Measurements from ENCODE around the gene TJAP1.

The TJAP1 gene

GRCh38 chr6:43477235-43478007 lies at the start of gene TJAP1:
Gene TJAP1 (plus strand): TSS chr6:43477570. CDS start chr6:43499002, 21,432 bp downstream.
- DNase-seq: peak; percentile 94

- no peak for DNase-seq
Measured at GRCh38 chr6:43428112-43428570, 49.2 kb upstream of the TJAP1 start.

DNA sequence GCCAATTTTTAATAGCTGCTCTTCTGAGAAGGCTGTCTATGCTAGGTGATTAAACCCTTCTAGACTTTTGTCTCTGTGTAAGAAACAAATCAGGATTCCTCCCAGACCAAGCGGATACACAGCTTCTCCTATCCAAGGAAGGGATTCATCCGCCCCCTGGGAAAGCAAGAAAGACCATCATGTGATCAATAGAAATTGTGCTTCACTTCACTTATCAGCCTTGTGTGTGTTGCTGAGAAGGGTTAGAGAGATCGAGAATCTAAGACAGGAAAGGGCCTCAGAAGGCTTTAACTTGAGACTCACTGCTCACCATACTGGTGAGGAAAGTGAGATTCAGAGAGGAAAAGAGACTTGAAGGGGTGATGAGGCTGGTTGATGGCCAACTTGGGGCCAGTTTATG lies 48.5 kb upstream of the TJAP1 start:
- no peak for DNase-seq

GRCh38 chr6:43432009-43432945 lies 45.1 kb upstream of the TJAP1 start:
- DNase-seq: no peak

GRCh38 chr6:43433148-43433547 lies 44.2 kb upstream of the TJAP1 start:
- DNase-seq: no peak

- no peak for DNase-seq
Measured at GRCh38 chr6:43434001-43434840, 43.1 kb upstream of the TJAP1 start.

GRCh38 chr6:43434943-43435342 lies 42.4 kb upstream of the TJAP1 start:
- DNase-seq: no peak

DNA sequence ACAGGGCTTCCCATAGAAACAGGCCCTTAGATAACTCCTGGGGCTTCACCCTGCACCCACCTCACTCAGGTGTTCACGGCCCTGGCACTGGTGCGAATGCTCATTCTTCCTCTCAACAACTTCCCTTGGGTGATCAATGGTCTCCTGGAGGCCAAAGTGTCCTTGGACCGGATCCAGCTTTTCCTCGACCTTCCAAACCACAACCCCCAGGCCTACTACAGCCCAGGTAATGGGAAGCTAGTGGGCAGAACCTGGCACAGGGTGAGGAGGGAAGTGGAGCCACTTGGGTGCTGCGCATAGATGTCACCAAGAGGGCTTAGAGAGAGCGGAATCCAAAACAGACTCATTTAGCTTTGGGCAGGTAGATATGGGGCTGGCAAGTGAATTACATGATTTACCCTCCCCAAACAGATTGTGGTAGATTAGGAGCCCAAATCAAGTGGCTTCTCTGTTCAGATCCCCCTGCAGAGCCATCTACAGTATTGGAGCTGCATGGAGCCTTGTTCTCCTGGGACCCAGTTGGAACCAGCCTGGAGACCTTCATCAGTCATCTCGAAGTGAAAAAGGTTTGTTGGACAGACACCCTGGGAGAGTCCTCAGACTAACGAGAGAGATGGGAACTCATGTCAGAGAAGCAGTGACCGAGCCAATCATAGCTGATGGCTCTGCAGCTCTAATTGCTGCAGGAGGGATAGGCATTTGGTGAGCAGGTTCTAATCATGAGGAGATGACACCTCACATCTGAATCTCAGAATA lies 41.5 kb upstream of the TJAP1 start:
- DNase-seq: no peak

DNA sequence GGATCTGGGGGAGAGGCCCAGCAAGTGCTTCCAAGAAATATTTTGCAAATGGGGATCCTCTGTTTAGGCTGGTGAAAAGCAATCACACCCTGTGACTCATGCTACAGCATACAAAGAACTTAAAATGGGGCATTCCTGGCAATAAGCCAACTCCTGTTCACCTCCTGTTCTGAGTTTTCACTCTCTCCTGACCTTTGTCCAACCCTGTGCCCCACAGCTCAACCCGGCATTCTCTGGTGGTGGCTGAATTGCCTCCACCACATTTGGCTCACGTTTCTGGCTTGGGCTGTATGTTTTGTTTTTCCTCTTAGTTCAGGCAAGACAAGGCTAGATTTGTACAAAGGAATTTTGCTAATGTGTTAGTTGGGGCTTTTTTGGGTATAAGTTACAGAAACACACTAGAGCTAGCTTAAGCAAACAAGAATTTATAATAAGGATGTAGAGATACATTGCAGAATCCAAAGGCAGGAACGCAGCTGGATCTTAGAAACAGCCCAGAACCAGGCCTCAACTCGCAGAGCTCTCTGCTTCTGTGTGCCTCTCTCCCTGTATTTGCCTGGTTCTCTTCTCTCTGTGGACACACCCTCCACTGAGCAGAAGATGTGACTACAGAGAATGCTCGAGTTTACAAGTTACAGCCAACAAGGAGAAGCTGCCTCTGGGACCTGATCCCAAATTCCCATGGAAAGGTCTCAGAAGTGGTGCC lies 40.6 kb upstream of the TJAP1 start:
- no peak for DNase-seq

GRCh38 chr6:43437700-43438099 lies 39.7 kb upstream of the TJAP1 start:
- no peak for DNase-seq

DNA sequence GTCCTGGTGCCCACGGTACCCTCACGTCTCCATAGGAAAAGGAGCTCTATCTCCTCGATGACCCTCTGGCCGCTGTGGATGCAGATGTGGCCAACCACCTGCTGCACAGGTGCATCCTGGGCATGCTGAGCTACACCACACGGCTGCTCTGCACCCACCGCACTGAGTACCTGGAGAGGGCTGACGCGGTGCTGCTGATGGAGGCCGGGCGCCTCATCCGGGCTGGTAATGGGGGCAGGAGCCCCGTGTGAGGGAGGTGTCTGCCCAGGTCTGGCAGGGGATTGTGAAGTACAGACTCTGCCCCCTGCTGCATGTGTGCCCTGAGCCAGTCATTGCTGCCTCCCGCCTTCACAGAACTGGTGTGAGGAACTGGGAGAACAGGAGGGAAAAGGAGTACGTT lies 34.4 kb upstream of the TJAP1 start:
- no peak for DNase-seq

- DNase-seq: no peak
Measured at GRCh38 chr6:43444036-43444435, 33.3 kb upstream of the TJAP1 start.

DNA sequence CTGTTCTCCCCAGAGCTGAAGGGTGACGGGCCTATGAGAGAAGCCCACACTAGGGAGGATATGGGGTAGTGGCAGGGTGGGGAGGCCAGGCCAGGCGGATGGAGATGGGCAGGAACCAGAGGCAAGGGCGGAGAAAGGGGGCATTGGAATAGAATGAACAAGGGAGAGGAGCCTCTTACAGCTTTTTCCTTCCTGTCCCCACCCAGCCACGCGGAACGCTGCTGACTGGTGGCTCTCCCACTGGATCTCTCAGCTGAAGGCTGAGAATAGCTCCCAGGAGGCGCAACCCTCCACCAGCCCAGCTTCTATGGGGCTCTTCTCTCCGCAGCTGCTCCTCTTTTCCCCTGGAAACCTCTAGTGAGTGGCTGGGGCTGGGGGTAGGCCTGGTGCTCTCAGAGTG lies 32.8 kb upstream of the TJAP1 start:
- DNase-seq: no peak

- no peak for DNase-seq
Measured at GRCh38 chr6:43445576-43445975, 31.8 kb upstream of the TJAP1 start.

DNA sequence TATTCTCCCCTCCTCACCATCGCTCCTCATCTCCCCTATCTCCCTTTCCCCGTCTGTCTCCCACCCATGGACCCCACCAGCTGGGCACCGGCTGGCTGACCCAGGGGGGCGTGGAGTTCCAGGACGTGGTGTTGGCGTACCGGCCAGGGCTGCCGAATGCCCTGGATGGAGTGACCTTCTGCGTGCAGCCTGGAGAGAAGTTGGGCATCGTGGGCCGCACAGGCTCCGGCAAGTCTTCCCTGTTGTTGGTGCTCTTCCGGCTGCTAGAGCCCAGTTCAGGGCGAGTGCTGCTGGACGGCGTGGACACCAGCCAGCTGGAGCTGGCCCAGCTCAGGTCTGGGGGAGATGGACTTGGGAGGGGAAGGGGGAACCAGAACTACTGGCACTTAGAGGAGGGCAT lies 29.8 kb upstream of the TJAP1 start:
- DNase-seq: no peak

- DNase-seq: no peak
Measured at GRCh38 chr6:43448916-43449315, 28.5 kb upstream of the TJAP1 start.

GRCh38 chr6:43450699-43451131 lies 26.7 kb upstream of the TJAP1 start:
- no peak for DNase-seq

- no peak for DNase-seq
Measured at GRCh38 chr6:43451348-43451747, 26.0 kb upstream of the TJAP1 start.

DNA sequence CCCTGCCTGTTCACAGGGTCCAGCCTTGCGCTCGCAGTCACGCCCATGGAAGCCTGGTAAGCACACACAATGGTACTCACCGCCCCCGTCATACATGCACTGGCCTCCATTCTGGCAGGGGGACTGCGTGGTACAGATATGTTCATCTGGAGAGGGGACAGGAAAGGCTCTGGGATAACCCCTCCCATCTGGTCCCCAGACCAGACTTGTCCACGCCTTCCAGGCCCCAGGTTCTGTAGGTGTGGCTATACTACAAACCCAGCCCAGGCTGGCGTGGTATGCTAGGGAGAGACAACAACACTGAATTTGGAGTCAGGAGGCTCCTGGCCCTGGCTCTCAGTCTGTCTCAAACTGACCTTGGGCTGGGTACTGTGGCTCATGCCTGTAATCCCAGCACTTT lies 25.4 kb upstream of the TJAP1 start:
- no peak for DNase-seq

DNA sequence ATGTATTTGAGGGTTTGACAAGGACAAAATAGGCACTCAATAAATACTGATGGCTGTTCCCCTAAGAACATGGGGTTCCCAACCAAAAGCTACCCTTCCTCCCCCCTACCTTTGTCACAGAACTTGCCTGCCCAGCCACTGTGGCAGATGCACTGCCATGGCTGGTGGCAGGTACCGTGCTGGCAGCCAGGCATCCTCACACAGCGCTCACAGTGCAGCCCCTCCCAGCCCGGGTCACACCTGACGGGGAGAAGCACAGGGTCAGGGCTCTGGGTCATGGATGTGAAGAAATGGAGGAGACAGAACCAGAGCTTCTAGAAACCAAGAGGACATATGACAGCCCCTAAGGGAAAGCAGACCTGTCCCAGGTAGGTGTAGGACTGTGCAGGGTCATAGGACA lies 24.5 kb upstream of the TJAP1 start:
- DNase-seq: no peak

- no peak for DNase-seq
Measured at GRCh38 chr6:43453831-43454230, 23.5 kb upstream of the TJAP1 start.

DNA sequence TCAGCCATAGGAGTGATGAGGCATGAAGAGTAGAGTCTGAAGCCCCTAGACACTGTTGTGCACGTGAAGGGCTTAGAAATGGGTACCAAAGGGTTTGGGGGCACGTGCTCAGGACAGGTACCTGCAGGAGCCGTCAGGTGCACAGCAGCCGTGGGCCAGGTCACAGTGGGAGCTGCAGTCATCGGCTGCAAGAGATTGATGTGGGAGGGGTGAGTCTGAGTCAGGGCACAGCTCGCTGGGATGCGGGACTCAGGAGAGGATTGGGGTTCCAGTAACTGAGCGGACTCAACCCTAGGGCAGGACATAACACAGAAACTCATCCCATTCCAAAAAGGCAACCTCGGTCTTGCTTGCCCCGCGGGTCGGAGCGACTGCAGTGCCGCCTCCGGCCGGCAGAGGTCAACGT lies 23.1 kb upstream of the TJAP1 start:
- DNase-seq: peak; percentile 83
